ENCODE results near the gene TLE4.

DNA sequence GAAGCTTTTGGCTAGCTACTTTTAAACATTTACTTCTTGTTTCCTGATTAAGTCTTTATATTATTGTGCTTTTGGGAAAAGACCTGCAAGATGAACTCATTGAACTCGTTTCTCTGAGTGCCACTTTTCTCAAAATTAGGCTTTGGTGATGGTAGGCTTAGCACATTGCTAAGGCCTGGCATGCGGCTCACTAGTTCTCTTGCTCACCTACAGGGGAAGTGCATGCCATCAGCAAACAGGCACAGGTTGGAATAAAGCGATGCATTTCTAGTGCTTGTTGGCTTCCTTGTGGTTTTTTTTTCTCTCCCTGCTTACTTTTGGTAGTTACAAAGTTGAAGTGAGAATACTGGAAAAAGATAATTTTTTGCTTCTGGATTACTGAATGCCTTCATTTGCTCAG, 41.4 kb downstream of the TLE4 start:
- TF ChIP-seq, protein P1, sequence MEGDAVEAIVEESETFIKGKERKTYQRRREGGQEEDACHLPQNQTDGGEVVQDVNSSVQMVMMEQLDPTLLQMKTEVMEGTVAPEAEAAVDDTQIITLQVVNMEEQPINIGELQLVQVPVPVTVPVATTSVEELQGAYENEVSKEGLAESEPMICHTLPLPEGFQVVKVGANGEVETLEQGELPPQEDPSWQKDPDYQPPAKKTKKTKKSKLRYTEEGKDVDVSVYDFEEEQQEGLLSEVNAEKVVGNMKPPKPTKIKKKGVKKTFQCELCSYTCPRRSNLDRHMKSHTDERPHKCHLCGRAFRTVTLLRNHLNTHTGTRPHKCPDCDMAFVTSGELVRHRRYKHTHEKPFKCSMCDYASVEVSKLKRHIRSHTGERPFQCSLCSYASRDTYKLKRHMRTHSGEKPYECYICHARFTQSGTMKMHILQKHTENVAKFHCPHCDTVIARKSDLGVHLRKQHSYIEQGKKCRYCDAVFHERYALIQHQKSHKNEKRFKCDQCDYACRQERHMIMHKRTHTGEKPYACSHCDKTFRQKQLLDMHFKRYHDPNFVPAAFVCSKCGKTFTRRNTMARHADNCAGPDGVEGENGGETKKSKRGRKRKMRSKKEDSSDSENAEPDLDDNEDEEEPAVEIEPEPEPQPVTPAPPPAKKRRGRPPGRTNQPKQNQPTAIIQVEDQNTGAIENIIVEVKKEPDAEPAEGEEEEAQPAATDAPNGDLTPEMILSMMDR (IDR thresholded peaks at IDR 0.05), result no peak
- TF ChIP-seq POLR2A (IDR thresholded peaks at IDR 0.05), result no peak

All from Peyer's patch (tissue), 4 donors.